Measurements from ENCODE around the gene VPS13C. TPM values are rescaled to one million over a fixed set of nuclear protein-coding genes. Genes with fewer than 3 reads are reported as not detected.

VPS13C gene
- total RNA-seq, 2 donors from 2014 or later: 116 to 127 TPM

DNA sequence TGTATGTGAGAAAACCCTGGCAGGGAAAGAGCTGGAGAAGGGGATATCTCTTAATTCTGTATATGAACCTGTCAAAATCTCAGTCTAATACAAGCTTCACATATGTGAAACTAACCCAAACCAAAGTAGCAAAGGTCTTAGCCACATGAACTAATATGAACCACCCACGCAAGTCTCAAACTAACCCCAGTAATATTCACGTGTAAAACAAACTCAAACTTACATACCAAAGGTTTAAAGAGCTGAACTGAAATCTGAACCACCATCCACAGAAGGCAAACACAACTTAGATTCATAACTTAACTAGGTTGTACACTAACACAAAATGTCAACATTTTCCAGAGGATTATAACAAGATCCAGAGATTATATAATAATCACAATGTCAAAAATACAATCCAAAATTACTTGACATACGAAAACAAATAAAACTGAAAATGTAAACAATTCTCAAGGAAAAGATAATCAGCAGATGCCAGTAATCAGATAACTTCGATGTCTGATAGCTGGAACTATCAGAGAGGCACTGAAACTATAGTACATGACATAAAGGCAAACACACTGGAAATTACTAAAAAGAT, 64.1 kb downstream of the VPS13C start:
- no peak overlapping the region for H3K4me3 Mint-ChIP-seq
- H3K27me3 Mint-ChIP-seq: no peaks in the 10 kb centered on the region
- ATAC-seq (no peak), DNase-seq (no peak)
- H3K36me3 Mint-ChIP-seq (ENCODE audit: low read depth): peaks cover 11% of the 10 kb centered on the region
- no peak overlapping the region for H3K27ac Mint-ChIP-seq
- no peaks in the 10 kb centered on the region for H3K9me3 ChIP-seq (ENCODE audit: control insufficient read depth, low read length, poor library complexity, severe bottlenecking)
- peaks cover 15% of the 10 kb centered on the region for H3K4me1 Mint-ChIP-seq

DNA sequence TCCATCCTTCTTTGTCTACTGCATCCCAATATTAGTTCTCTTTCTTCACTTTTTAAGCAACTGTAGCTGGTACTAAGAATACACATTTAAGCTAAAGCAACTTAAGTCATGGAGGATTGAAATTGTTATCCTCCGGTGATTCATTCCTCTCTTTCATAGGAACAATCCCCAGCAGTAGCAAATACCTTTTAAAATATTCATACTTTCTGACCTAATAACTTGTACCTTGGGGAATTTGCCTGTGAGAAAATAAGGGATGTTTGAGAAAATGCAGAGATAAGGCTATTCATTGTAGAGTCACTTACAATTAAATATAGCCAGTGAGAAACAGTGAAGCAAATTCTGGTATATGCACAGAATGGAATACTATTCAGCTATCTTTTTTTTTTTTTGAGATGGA, 66.0 kb downstream of the VPS13C start:
- no peak overlapping the region for H3K27ac Mint-ChIP-seq

DNA sequence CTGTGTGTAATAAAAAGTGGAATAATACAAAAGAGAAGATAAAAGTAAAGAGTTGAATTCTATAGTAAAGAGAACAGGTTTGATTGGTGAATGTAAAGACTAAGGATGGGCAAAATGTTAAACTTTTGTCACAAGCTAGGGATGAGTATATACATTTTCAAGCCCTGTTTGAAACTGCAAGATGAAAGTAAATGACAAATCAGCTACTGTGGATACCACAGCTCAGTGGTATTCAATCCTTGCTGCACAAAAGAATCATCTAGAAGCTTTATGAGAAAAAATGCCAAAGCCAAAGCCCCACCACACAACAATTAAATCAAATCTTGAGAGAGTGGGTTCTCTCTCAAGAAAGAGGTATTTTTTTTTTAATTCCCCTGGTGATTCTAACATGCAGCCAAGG, 67.7 kb downstream of the VPS13C start:
- no peak overlapping the region for H3K4me3 Mint-ChIP-seq
- no peak for DNase-seq
- no peak for ATAC-seq
- H3K4me1 Mint-ChIP-seq: peaks cover 9% of the 10 kb centered on the region
- H3K27me3 Mint-ChIP-seq: no peaks in the 10 kb centered on the region
- H3K9me3 ChIP-seq (ENCODE audit: control insufficient read depth, low read length, poor library complexity, severe bottlenecking): no peaks in the 10 kb centered on the region
- H3K27ac Mint-ChIP-seq: no peak overlapping the region
- peaks cover 11% of the 10 kb centered on the region for H3K36me3 Mint-ChIP-seq (ENCODE audit: low read depth)

More for the DNA sequence above, 66.0 kb downstream of the VPS13C start:
- Mint-ChIP-seq H3K4me3 (no peak overlapping the region), H3K36me3 (ENCODE audit: low read depth) (peaks cover 9% of the 10 kb centered on the region), H3K4me1 (peaks cover 12% of the 10 kb centered on the region), H3K27me3 (no peaks in the 10 kb centered on the region)
- no peak for DNase-seq
- H3K9me3 ChIP-seq (ENCODE audit: control insufficient read depth, low read length, poor library complexity, severe bottlenecking): no peaks in the 10 kb centered on the region
- no peak for ATAC-seq

DNA sequence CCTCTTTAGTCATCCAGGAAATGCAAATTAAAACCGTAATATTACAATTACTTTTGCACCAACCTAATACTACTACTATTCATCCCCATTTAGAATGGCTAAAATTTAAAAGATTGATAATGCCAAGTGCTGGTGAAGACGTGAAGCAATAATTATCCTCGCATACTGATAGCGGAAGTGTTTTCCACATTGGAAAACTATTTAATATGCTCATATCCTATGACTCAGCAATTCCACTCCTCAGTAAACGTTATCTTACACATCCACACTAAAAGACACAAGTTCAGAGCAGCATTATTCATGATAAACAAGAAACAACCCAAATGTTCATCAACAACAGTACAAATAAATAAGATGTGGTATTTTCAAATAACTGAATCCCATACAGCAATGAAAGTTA, 70.6 kb downstream of the VPS13C start:
- Mint-ChIP-seq H3K27ac (no peak overlapping the region), H3K36me3 (ENCODE audit: low read depth) (peaks cover 10% of the 10 kb centered on the region), H3K27me3 (no peaks in the 10 kb centered on the region), H3K4me3 (no peak overlapping the region), H3K4me1 (peaks cover 11% of the 10 kb centered on the region)
- no peaks in the 10 kb centered on the region for H3K9me3 ChIP-seq (ENCODE audit: control insufficient read depth, low read length, poor library complexity, severe bottlenecking)
- DNase-seq (no peak), ATAC-seq (no peak)

DNA sequence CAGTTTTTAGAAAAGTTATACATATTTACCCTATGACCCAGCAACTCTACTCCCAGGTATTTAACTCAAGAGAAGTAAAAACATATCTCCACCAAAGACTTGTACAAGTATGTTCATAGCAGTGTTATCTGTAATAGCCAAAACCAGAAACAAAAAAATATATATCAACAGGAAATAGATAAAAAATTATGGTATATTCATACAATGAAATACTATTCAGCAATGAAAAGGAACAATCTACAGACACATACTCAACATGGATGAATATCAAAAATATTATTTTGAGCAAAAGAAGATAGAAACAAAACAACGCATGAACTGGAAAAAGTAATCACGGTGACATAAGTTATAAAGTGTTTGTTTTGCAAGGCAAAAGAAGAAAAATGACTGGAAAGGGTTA, 72.4 kb downstream of the VPS13C start:
- Mint-ChIP-seq H3K27ac (no peak overlapping the region), H3K4me3 (no peak overlapping the region), H3K36me3 (ENCODE audit: low read depth) (peaks cover 10% of the 10 kb centered on the region), H3K4me1 (peaks cover 11% of the 10 kb centered on the region), H3K27me3 (no peaks in the 10 kb centered on the region)
- DNase-seq (no peak), ATAC-seq (no peak)
- H3K9me3 ChIP-seq (ENCODE audit: control insufficient read depth, low read length, poor library complexity, severe bottlenecking): no peaks in the 10 kb centered on the region

DNA sequence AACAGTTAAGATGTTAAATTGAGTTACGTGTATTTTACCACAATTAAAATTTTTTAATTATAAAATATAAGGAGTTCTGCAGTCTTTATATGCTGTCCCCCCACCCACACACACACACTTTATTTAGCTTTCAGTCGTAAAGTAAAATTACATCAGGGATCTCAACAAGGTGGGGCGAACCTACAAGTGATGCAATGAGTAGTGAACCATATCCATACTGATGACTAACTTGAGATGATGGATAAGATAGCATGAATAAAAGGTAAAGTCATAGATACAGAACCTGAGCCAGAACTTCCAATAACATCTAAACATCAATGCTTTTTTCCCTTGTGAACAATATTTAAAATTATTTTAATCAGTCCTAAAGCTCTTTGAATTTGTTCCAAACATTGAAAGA, 77.2 kb downstream of the VPS13C start:
- ATAC-seq (no peak), DNase-seq (no peak)
- Mint-ChIP-seq H3K4me1 (peaks cover 15% of the 10 kb centered on the region), H3K4me3 (no peak overlapping the region), H3K36me3 (ENCODE audit: low read depth) (peaks cover 9% of the 10 kb centered on the region), H3K27me3 (no peaks in the 10 kb centered on the region), H3K27ac (no peak overlapping the region)
- no peaks in the 10 kb centered on the region for H3K9me3 ChIP-seq (ENCODE audit: control insufficient read depth, low read length, poor library complexity, severe bottlenecking)

DNA sequence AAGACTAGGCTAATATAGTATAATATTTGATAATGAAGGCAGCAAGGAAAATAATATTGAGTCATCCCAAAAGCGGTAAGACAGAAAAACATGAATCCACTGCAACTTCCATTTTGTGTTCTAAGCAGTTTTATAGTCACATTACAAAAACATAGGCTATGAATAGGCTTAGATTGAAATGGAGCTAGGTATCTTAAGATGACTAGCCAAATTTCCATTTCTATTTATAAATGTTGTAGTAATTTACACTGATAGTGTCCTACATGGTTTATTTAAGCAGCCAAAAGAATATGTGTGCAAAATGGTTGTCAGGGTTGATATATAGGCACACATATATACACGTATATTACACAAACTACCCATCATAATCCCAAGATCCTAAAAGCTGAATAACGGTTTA, 82.0 kb downstream of the VPS13C start:
- no peak overlapping the region for H3K27ac Mint-ChIP-seq
- no peak overlapping the region for H3K4me3 Mint-ChIP-seq
- H3K36me3 Mint-ChIP-seq (ENCODE audit: low read depth): peaks cover 3% of the 10 kb centered on the region
- H3K4me1 Mint-ChIP-seq: peaks cover 12% of the 10 kb centered on the region
- ATAC-seq (no peak), DNase-seq (no peak)
- H3K27me3 Mint-ChIP-seq: no peaks in the 10 kb centered on the region
- H3K9me3 ChIP-seq (ENCODE audit: control insufficient read depth, low read length, poor library complexity, severe bottlenecking): no peaks in the 10 kb centered on the region

DNA sequence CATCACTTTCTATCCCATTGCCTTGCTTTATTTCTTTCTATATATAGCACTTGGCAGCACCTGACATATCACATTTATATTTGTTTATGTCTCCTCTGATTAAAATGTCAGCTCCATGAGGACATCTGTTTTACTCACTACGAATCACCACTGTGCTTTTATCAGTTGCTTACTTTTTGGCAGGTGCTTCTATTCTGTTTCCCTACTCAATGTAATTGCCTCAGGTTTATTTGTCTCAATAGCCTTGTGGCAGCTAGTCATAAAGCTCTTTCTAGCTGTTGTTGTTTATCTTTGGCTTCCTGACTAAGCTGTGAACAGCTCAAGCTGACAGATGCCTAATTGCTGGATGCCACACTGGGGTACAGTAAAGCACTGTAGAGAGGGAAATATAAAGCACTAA, 85.5 kb downstream of the VPS13C start:
- ATAC-seq: no peak
- no peak for DNase-seq
- peak overlapping the region; percentile 74 for H3K27ac Mint-ChIP-seq
- H3K4me1 Mint-ChIP-seq: peaks cover 18% of the 10 kb centered on the region
- H3K9me3 ChIP-seq (ENCODE audit: control insufficient read depth, low read length, poor library complexity, severe bottlenecking): no peaks in the 10 kb centered on the region
- peaks cover 11% of the 10 kb centered on the region for H3K36me3 Mint-ChIP-seq (ENCODE audit: low read depth)
- no peaks in the 10 kb centered on the region for H3K27me3 Mint-ChIP-seq
- H3K4me3 Mint-ChIP-seq: no peak overlapping the region

DNA sequence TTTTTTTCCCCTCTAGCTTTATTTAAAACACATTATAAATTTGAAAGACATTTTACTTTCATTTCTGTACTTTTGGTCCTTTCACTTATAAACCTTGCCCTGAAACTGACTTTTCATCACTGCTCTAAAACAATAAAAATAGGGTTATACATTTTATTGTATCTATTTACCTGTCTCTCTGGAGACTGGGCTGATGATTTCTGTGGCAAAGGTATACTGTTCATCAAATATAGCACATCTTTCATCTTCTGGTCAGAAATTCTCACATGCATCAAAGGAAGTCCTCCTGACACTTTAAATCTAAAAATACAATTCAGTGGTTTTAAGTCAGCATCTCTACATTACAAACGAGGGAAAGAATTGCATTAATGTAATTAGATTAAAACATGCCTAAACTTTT, 86.1 kb downstream of the VPS13C start:
- ATAC-seq: no peak
- peak overlapping the region; percentile 74 for H3K27ac Mint-ChIP-seq
- H3K36me3 Mint-ChIP-seq (ENCODE audit: low read depth): peaks cover 11% of the 10 kb centered on the region
- DNase-seq: no peak
- no peak overlapping the region for H3K4me3 Mint-ChIP-seq
- H3K27me3 Mint-ChIP-seq: no peaks in the 10 kb centered on the region
- peaks cover 16% of the 10 kb centered on the region for H3K4me1 Mint-ChIP-seq
- no peaks in the 10 kb centered on the region for H3K9me3 ChIP-seq (ENCODE audit: control insufficient read depth, low read length, poor library complexity, severe bottlenecking)

DNA sequence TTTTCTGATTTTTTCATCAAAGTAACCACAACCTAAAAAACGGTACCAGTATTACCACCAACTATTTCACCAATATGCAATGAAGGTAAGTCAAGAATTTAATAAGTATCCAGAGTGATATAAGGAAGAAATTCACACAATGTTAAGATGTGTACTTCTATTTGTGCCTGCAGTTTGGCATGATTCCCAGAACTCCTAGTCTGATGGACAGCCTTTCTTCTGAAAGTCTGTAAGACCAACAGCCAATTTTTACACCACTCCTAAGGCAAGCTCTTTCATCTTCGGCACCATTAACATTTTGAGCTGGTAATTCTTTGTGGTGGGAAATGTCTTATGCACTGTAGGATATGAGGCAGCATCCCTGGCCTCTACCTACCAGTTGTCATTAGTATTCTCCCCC, 108.3 kb downstream of the VPS13C start:
- DNase-seq (no peak), ATAC-seq (no peak)
- Mint-ChIP-seq H3K27ac (no peak overlapping the region), H3K27me3 (no peaks in the 10 kb centered on the region), H3K4me3 (no peak overlapping the region), H3K4me1 (peaks cover 6% of the 10 kb centered on the region), H3K36me3 (ENCODE audit: low read depth) (peaks cover 12% of the 10 kb centered on the region)
- no peaks in the 10 kb centered on the region for H3K9me3 ChIP-seq (ENCODE audit: control insufficient read depth, low read length, poor library complexity, severe bottlenecking)

DNA sequence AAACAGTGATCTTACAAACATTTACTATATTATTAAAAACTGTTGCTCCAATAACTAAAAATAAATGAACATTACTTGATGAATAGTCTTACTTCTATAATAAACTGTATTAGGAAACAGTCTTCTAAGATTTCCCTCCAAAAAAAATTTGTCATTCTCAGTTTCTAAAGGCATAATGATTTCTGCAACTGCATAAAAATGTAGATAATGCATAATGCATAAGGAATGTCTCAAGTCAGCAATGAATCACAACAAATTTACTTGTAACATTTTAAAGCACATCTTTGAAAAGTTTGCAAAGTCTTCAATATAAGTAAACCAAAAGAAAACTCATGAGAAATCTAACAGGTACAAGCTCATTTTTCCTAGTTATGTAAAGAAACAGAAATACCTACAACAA, 113.5 kb downstream of the VPS13C start:
- Mint-ChIP-seq H3K4me3 (no peak overlapping the region), H3K27ac (no peak overlapping the region), H3K36me3 (ENCODE audit: low read depth) (peaks cover 4% of the 10 kb centered on the region), H3K4me1 (peaks cover 2% of the 10 kb centered on the region), H3K27me3 (no peaks in the 10 kb centered on the region)
- no peaks in the 10 kb centered on the region for H3K9me3 ChIP-seq (ENCODE audit: control insufficient read depth, low read length, poor library complexity, severe bottlenecking)
- no peak for ATAC-seq
- no peak for DNase-seq

DNA sequence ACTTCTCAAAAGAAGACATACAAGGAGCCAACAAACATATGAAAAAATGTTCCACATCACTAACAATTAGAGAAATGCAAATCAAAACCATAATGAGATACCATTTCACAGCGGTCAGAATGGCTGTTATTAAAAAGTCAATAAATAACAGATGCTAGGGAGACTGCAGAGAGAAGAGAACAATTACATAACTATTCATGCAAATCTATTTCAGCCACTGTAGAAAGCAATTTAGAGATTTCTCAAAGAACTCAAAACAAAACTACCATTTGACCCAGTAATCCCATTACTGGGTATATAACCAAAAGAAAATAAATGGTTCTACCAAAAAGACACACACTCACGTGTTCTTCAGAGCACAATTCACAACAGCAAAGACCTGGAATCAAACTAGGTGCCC, 116.3 kb downstream of the VPS13C start:
- no peak for DNase-seq
- no peak overlapping the region for H3K4me3 Mint-ChIP-seq
- H3K9me3 ChIP-seq (ENCODE audit: control insufficient read depth, low read length, poor library complexity, severe bottlenecking): no peaks in the 10 kb centered on the region
- H3K27ac Mint-ChIP-seq: no peak overlapping the region
- no peak for ATAC-seq
- no peaks in the 10 kb centered on the region for H3K27me3 Mint-ChIP-seq
- peaks cover 2% of the 10 kb centered on the region for H3K4me1 Mint-ChIP-seq
- H3K36me3 Mint-ChIP-seq (ENCODE audit: low read depth): peaks cover 7% of the 10 kb centered on the region

DNA sequence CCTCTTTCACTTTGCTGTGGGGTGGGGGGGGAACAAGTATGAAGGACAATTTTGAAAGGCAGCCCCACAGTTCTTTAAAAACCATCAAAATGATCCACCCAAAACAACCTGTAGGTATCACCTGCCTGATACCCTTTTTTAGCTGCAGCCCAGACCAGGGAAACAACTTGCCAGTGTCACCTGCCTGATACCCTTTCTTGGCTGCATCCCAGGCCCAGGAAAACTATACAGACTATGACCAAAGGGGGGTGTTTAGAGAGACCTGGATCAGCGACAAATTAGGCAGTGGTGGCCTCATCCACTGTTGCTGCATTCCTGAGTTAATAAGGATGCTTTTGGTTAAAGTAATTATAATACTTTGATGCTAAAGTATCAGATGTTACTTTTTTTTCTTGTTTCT, 122.0 kb downstream of the VPS13C start:
- no peaks in the 10 kb centered on the region for H3K27me3 Mint-ChIP-seq
- H3K4me3 Mint-ChIP-seq: no peak overlapping the region
- no peak for ATAC-seq
- peaks cover 6% of the 10 kb centered on the region for H3K36me3 Mint-ChIP-seq (ENCODE audit: low read depth)
- no peaks in the 10 kb centered on the region for H3K9me3 ChIP-seq (ENCODE audit: control insufficient read depth, low read length, poor library complexity, severe bottlenecking)
- H3K27ac Mint-ChIP-seq: no peak overlapping the region
- no peak for DNase-seq
- H3K4me1 Mint-ChIP-seq: peaks cover 6% of the 10 kb centered on the region

DNA sequence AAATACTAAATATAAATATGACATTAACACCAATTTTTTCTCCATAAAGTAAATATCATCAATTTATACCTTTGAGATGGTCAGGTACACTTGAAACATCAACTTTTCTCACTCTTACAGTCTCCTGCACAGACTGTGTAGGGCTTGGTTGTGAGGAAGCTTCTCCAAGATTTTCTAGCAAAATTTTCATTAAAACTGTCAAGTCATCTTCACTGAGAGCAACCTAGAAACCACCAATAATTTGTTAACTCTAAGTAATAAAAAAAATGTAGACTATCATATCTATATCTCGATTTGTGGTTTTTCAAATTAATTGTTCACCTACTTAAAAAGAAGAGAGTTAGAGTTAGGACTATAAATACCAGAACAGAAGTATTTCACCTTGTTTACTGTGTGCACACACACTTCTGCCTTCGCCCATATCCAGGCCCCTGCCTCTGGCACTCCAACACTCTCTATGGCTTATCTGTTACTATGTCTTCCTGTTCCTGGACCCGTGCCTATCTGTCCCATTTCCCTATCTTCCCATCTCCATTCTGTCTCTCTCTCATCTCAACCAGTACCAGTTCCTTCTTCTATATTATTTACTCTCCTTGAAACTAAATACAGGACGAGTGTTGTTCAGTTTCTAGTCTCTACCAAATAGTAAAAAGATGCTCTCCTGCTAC, 123.6 kb downstream of the VPS13C start:
- no peak for DNase-seq
- Mint-ChIP-seq H3K27me3 (no peaks in the 10 kb centered on the region), H3K4me1 (peaks cover 6% of the 10 kb centered on the region), H3K36me3 (ENCODE audit: low read depth) (peaks cover 9% of the 10 kb centered on the region), H3K27ac (peak overlapping the region; percentile 85), H3K4me3 (no peak overlapping the region)
- H3K9me3 ChIP-seq (ENCODE audit: control insufficient read depth, low read length, poor library complexity, severe bottlenecking): no peaks in the 10 kb centered on the region
- ATAC-seq: no peak
